Lung microvascular endothelial cell (primary cell): ENCODE results near the gene NACAD. TPM values are rescaled to one million over a fixed set of nuclear protein-coding genes. Genes with fewer than 3 reads are reported as not detected.
"Not testable (repeated sequence)": the region's sequence is repeated elsewhere in the genome, so short reads cannot be mapped to it uniquely, and the experiment has no call there.

Experiments used
- DNase-seq, 2 donors: peaks; one replicate each; pipeline versions ENCODE4 v3.0.0 to v3.0.0-alpha.2; 2010; ENCODE audit warnings: low read depth in 2 of 2
- total RNA-seq: library from RNA; depleted of rRNA; stranded (reverse); fragments of >200 nt; gene quantifications from 2 replicates; pipeline ENCODE4 v1.2.1, GENCODE V29; 2014

NACAD gene
- total RNA-seq, 1 donor from 2014 or later = 0.79 TPM

GRCh38 chr7:45055594-45056219, 33.1 kb downstream of the NACAD start:
- no peak for DNase-seq

GRCh38 chr7:45055016-45055415, 33.8 kb downstream of the NACAD start:
- no peak for DNase-seq

- no peak for DNase-seq
Measured at GRCh38 chr7:45054442-45054841, 34.3 kb downstream of the NACAD start.

GRCh38 chr7:45053941-45054340, 34.8 kb downstream of the NACAD start:
- no peak for DNase-seq

- no peak for DNase-seq
Measured at GRCh38 chr7:45053401-45053800, 35.4 kb downstream of the NACAD start.

- DNase-seq = no peak
Measured at GRCh38 chr7:45052011-45052410, 36.8 kb downstream of the NACAD start.

- no peak for DNase-seq
Measured at GRCh38 chr7:45050198-45050597, 38.6 kb downstream of the NACAD start.

- no peak for DNase-seq
Measured at GRCh38 chr7:45048748-45049147, 40.0 kb downstream of the NACAD start.

- DNase-seq = no peak
Measured at GRCh38 chr7:45044338-45044737, 44.4 kb downstream of the NACAD start.

DNA sequence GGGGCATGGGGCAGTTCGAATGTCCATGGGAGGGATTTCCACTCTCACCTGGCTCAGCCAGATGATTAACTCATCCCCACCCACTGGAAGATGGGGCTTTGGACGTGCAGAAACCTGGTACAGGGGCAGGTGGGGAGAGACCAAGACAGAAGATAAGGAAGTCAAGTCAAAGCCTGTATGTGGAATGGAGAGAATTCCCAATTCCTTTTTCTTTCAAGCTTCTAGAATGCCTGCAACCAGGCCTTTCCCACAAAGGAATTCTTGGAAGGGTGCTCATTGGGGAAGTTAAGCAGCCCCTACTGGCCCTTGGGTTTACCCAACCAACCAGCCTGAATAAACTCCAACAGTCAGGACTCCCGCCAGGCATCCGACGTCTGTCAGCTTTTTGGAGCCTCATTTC, 49.7 kb downstream of the NACAD start:
- DNase-seq = no peak

DNA sequence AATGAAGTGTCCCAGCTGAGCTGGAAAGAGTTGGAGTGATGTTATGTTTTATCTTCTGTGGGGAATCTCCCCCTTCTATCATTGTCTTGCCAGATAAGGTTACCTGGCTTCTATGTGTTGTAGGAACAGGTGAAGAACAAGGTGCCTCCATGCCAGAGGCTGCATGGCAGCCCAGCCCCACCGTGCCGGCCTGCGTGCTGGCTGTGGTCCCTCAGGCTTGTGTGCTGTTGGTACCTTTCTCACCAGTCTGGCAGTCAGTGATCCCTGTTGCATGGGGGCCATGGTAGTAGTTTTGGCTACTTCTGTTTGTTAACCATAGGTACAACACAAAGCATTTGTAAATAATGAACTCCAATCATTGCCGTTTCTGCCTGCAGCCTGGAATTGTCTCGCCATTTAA, 50.9 kb downstream of the NACAD start:
- no peak for DNase-seq

- DNase-seq = no peak
Measured at GRCh38 chr7:45036796-45037195, 52.0 kb downstream of the NACAD start.

GRCh38 chr7:45036317-45036716, 52.5 kb downstream of the NACAD start:
- DNase-seq = no peak

GRCh38 chr7:45035893-45036292, 52.9 kb downstream of the NACAD start:
- DNase-seq = no peak

- DNase-seq = no peak
Measured at GRCh38 chr7:45035371-45035770, 53.4 kb downstream of the NACAD start.

- DNase-seq = not testable (repeated sequence)
Measured at GRCh38 chr7:45034710-45035109, 54.1 kb downstream of the NACAD start.

GRCh38 chr7:45033931-45034290, 54.9 kb downstream of the NACAD start:
- no peak for DNase-seq

DNA sequence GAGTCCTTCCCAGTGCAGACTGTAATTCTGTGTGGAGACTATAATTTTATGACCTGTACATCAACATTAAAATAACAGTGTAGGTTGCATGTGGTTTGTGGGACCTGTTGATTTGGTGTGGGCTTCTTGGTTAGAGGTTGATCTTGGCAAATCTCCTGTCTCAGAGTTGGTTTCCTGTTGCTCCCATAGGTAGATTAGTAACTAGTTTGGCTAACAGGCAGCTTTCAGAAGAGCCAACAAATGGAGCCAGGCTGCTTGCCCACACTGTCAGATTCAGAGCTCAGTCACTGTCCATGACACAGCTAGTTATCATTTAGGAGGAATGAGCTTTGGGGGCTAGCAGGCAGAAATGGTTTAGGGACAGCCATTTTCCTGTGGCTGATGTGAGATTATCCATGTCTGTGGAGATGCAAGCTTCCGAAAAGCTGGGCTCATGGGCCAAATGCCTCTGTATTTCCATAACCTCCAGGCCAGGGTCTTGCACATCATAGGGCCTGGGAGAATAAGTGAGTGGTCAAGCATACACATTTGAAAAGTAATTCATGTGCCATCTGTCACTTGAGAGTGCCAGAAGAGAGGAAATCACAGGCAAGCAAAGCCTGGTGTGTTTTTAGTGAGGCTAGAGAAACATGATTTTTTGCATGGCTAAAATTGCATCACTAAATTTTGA, 55.4 kb downstream of the NACAD start:
- DNase-seq = no peak

DNA sequence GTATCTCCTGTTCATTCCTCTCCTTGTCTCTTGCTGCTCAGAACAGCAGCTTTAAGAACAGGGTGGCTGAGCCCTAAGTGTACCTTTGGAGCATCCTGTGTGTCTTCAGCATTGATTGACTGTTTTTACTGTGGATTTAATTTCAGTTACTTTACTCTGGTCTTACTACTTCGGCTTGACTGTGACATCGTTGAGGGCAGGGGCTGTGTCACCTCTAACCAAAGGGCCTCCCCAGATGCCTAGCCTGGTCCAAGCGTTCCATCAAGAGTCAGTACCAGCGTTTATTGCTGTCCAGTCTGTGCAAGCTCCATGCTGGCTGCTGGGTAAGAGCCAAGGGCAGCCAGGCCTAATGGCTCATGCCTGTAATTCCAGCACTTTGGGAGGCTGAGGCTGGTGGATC, 56.3 kb downstream of the NACAD start:
- no peak for DNase-seq

DNA sequence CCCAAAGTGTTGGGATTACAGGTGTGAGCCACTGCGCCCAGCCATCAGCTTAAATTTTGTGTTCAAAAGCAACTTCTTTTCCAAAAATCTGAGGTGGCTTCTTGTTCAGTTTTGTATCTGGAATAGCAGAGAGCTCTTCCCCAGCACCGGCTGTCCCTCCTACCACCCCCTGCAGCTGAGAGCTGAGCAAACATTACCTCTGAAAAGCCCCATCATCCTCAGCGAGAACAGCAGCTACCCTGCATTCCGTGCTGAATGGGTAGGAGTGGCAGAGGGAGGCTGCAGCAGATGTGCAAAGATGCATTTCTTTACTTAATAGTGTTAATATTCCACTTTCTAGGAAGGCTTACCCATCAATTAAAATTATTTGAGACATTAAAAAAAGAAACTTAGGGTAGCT, 56.9 kb downstream of the NACAD start:
- no peak for DNase-seq
